MV-4-11 (cell line): ENCODE results near the gene ITGB7.

ENCODE experiments used
- DNase-seq: peaks from one replicate; lab custom pipeline; 2025; lab: John Stamatoyannopoulos, UW

Gene ITGB7

GRCh38 chr12:53207042-53207441 lies at the start of gene ITGB7:
TSS of gene ITGB7 (minus strand) at chr12:53207251. CDS start at chr12:53200443, 6,808 bp downstream.
- peak; percentile 69 for DNase-seq

- DNase-seq: peak; percentile 92
These were observed 48.9 kb upstream of the ITGB7 start for GRCh38 chr12:53255996-53256395.

- DNase-seq: no peak
These were observed 47.9 kb upstream of the ITGB7 start for GRCh38 chr12:53254816-53255545.

- DNase-seq: no peak
These were observed 46.2 kb upstream of the ITGB7 start for GRCh38 chr12:53253298-53253697.

DNA sequence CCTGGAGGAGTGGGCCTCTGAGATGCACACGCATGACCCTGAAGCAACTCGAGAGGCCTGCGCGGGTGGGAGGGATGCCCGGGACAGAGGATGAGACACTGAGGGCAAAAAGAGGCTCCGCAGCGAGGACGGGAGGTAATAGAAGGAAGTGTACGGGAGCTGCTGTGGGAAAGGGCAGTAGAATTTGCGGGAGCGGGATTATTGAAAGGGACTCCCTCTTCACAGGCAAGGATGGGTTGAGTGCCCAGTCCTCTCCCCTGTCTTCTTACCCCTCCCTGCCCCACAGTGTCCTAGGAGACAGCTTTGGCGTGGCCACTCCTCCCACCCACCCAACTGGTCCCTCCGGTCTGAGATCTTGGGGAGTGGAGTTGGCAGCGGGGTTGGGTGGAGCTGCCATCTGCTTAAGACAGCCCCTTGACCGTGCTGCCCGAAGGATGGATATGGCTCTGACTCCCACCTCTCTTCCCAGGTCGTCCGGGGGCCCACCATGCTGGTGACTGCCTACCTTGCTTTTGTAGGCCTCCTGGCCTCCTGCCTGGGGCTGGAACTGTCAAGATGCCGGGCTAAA lies 45.4 kb upstream of the ITGB7 start:
- peak; percentile 42 for DNase-seq

DNA sequence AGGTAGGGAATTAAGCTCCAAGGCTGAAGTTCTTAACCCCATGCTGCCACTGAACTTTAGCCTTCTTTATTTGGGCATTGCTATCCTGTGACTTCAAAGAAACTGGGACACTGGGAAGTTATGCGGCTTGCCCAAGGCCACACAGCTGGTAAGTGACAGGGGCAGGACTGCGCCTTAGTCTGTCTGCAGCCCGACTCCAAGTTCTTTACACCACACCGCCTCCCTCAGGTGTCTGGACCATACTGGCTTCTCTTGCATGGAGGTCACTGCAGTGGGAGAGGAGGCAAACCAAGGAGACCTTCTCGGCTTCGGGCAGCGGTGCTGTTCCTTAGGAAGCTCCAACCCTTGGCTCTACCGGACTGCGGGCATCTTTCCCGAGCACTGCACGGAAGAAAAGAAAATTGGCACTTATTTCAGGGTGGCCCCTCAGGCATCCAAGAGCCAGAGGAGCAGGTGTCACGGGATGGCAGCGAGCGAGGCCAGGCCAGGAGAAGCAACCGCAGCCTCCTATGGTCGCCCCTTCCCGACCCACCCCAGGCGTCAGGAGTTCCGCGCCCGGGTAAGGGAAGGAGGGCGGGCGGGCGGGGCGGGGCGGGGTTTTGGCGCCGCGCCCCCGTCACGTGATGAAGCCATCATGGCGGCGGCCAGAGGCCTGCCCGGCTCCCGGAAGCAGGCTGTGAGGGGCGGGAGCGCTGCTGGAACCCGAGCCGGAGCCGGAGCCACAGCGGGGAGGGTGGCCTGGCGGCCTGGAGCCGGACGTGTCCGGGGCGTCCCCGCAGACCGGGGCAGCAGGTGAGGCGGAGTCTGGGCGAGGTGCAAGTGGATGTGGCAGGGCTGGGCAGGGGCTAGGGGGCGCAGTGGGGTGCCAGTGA lies 44.7 kb upstream of the ITGB7 start:
- peak; percentile 60 for DNase-seq

- DNase-seq: no peak
These were observed 38.2 kb upstream of the ITGB7 start for GRCh38 chr12:53245286-53245685.

GRCh38 chr12:53244337-53244736 lies 37.3 kb upstream of the ITGB7 start:
- DNase-seq: peak; percentile 55

GRCh38 chr12:53241623-53242412 lies 34.8 kb upstream of the ITGB7 start:
- DNase-seq: no peak

DNA sequence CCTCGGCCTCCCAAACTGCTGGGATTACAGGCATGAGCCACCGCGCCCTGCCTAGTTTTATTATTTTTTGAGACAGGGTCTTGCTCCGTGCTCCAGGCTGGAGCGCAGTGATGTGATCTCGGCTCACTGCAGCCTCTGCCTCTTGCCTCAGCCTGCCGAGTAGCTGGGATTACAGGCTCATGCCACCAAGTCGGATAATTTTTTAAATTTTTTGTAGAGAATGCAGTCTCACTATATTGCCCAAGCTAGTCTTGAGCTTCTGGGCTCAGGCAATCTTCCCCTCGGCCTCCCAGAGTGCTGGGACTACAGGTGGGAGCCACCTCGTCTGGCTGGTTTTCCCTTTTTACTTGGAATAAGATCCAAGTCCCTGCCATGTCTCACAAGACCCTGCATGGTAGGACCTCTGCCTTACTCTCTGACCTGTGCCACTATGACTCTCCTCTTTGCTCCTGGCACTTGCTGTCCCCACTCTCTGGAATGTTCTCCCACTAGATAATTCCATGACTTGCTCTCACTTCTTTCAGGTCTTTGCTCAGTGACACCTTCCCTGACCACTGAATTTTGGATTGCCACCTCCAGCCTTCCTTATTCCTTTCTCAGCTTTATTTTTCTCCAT lies 32.7 kb upstream of the ITGB7 start:
- no peak for DNase-seq

- DNase-seq: no peak
These were observed 29.5 kb upstream of the ITGB7 start for GRCh38 chr12:53236443-53237111.

- no peak for DNase-seq
These were observed 28.8 kb upstream of the ITGB7 start for GRCh38 chr12:53235742-53236442.

- DNase-seq: no peak
These were observed 28.1 kb upstream of the ITGB7 start for GRCh38 chr12:53235164-53235563.

- DNase-seq: no peak
These were observed 27.3 kb upstream of the ITGB7 start for GRCh38 chr12:53234271-53234914.

GRCh38 chr12:53233671-53234121 lies 26.6 kb upstream of the ITGB7 start:
- DNase-seq: no peak

DNA sequence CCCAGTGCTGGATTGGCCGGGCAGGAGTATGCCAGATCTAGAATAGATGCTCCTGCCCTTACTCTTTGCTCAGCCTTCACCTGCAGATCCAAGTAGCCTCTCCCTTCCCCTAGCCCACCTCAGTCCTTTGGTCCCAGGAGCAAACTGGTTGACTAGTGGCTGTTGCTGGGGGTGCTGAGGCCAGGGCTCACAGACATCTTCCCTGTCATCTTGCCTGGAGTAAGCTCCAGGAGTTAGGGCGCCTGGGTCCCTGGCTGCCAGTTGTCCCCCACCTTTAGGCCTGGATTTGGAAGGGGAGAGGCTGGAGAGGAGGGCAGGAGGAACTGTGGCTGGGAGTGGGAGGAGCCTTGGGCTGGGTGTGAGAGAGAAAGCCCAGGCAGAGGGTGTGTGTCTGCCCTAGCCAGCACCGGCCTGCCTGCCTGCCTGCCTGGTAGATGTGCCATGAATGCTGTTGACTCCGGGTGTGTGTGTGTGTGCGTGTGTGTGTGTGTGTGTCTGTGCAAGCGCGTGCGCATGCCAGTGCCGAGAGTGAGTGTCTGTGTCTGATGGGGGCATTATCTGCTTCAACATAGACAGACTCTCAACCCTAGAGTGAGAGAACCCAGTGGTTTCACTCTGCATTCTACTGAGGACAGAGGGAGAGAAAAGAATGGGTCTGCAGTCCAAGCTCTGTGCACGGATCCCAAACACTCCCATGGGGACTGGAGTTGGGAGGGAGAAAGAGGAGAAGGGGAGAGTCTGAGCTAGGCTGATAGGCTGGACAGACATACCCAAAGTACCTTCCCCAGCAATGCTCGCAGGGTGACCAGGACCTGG lies 25.8 kb upstream of the ITGB7 start:
- peak; percentile 19 for DNase-seq

- no peak for DNase-seq
These were observed 25.0 kb upstream of the ITGB7 start, which contains the start of gene RARG for GRCh38 chr12:53231921-53232645. TSS of gene RARG (minus strand) at chr12:53232209. CDS start at chr12:53227545, 4,664 bp downstream.

DNA sequence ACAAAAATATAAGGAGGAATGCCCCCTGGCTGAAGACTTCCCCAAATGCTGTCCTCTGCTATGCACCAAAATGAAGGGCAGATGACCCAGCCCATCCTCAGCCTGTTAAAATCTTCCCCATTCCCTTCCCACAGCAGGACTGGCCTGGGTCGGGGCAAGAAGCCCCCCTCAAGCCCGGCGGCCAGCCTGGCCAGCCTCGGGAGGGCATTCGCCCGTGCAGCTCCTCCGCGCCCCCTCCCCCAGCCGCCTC lies 24.5 kb upstream of the ITGB7 start:
- DNase-seq: no peak
